Activated naive CD8-positive, alpha-beta T cell (primary cell): ENCODE data around the gene VIL1.

Source experiments
- H3K27ac Mint-ChIP-seq: one replicate; pipeline ENCODE4 v1.8.0; 2021; ENCODE audit warnings: mixed read lengths
- H3K27me3 Mint-ChIP-seq: one replicate; pipeline ENCODE4 v1.8.0; 2021; ENCODE audit warnings: mixed read lengths
- H3K36me3 Mint-ChIP-seq: one replicate; pipeline ENCODE4 v1.8.0; 2021; ENCODE audit warnings: mixed read lengths
- H3K4me1 Mint-ChIP-seq: one replicate; pipeline ENCODE4 v1.8.0; 2021; ENCODE audit warnings: low read depth, mixed read lengths
- H3K4me3 Mint-ChIP-seq: one replicate; pipeline ENCODE4 v1.8.0; 2021; ENCODE audit warnings: mild to moderate bottlenecking, mixed read lengths
- H3K9me3 Mint-ChIP-seq: one replicate; pipeline ENCODE4 v1.8.0; 2021; ENCODE audit warnings: low read depth, mixed read lengths

VIL1 gene

GRCh38 chr2:218418717-218419458 lies at the start of gene VIL1:
TSS of gene VIL1 (plus strand) at chr2:218419123. CDS start at chr2:218423779, 4,656 bp downstream.
- no peaks in the 10 kb centered on the region for H3K27me3 Mint-ChIP-seq
- no peaks in the 10 kb centered on the region for H3K4me1 Mint-ChIP-seq
- H3K36me3 Mint-ChIP-seq = no peaks in the 10 kb centered on the region
- no peak within 1 kb of the TSS for H3K4me3 Mint-ChIP-seq
- no peaks in the 10 kb centered on the region for H3K9me3 Mint-ChIP-seq
- no peak within 1 kb of the TSS for H3K27ac Mint-ChIP-seq

DNA sequence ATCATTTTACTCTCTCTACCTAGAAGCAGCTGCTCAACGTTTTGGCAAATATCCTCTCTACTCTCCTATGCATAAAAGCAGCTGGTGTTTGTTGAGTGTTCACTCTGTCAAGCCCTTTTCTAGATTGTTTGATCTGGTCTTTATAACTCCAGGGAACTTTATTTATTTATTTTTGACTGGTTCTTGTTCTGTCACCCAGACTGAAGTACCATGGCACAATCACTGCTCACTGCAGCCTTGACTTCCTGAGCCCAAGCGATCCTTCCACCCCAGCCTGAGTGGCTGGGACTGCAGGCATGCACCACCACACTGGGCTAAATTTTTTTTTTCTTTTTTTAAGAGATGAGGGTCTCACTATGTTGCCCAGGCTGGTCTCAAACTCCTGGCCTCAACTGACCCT lies 49.6 kb upstream of the VIL1 start:
- no peaks in the 10 kb centered on the region for H3K36me3 Mint-ChIP-seq
- no peaks in the 10 kb centered on the region for H3K27me3 Mint-ChIP-seq
- H3K9me3 Mint-ChIP-seq = no peaks in the 10 kb centered on the region
- H3K27ac Mint-ChIP-seq = no peak overlapping the region
- peaks cover 25% of the 10 kb centered on the region for H3K4me1 Mint-ChIP-seq
- peak overlapping the region; percentile 51 for H3K4me3 Mint-ChIP-seq

DNA sequence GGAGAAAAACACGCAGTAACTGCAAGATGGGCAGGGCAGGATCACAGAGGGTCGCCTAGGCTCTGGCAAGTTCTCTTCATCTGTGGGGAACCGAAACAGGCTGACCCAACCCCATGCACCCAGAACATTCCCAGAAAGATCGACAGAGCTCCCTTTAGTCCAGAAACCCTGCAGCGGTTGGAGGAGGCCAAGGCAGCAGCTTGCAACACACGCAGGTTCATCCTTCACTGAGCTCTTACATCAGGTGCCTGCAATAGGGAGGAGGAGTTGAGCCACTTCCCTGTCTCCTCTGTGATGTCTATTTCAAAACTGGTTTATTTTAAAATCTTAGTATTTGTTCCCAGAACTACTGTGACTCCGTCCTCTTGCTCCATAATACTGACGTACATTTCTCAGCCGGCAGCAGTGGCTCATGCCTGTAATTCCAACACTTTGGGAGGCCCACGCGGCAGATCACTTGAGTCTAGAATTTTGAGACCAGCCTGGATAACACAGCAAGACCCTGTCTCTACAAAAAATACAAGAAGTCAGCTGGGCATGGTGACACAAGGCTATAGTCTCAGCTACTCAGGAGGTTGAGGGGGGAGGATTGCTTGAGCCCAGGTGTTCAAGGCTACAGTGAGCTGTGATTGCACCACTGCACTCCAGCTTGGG lies 48.4 kb upstream of the VIL1 start:
- Mint-ChIP-seq H3K4me1 (peaks cover 26% of the 10 kb centered on the region), H3K27ac (no peak overlapping the region), H3K4me3 (no peak overlapping the region), H3K36me3 (no peaks in the 10 kb centered on the region), H3K9me3 (no peaks in the 10 kb centered on the region), H3K27me3 (no peaks in the 10 kb centered on the region)

GRCh38 chr2:218371983-218372350 lies 47.0 kb upstream of the VIL1 start:
- Mint-ChIP-seq H3K36me3 (no peaks in the 10 kb centered on the region), H3K4me1 (peaks cover 23% of the 10 kb centered on the region), H3K4me3 (no peak overlapping the region), H3K27ac (no peak overlapping the region), H3K27me3 (no peaks in the 10 kb centered on the region), H3K9me3 (no peaks in the 10 kb centered on the region)

DNA sequence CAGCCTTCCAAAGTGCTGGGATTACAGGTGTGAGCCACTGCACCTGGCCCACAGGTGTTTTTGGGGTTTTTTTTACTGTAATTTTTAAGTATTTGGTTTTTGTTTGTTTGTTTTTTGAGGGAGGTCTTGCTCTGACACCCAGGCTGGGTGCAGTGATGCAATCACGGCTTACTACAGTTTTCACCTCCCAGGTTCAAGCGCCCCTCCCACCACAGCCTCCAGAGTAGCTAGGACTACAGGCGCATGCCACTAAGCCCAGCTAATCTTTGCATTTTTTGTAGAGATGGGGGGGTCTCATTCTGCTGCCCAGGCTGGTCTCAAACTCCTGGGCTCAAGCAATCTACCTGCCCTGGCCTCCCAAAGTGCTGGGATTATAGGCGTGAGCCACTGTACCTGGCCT lies 44.1 kb upstream of the VIL1 start:
- no peaks in the 10 kb centered on the region for H3K27me3 Mint-ChIP-seq
- no peak overlapping the region for H3K4me3 Mint-ChIP-seq

GRCh38 chr2:218375212-218375611 lies 43.7 kb upstream of the VIL1 start:
- Mint-ChIP-seq H3K9me3 (no peaks in the 10 kb centered on the region), H3K4me3 (no peak overlapping the region), H3K36me3 (no peaks in the 10 kb centered on the region), H3K27me3 (no peaks in the 10 kb centered on the region), H3K27ac (no peak overlapping the region), H3K4me1 (peaks cover 8% of the 10 kb centered on the region)

More for the DNA sequence above, 44.1 kb upstream of the VIL1 start:
- Mint-ChIP-seq H3K27ac (no peak overlapping the region), H3K4me1 (peaks cover 12% of the 10 kb centered on the region), H3K9me3 (no peaks in the 10 kb centered on the region), H3K36me3 (no peaks in the 10 kb centered on the region)

GRCh38 chr2:218378053-218378452 lies 40.9 kb upstream of the VIL1 start:
- no peak overlapping the region for H3K4me3 Mint-ChIP-seq
- H3K27me3 Mint-ChIP-seq = no peaks in the 10 kb centered on the region
- no peaks in the 10 kb centered on the region for H3K9me3 Mint-ChIP-seq
- no peaks in the 10 kb centered on the region for H3K36me3 Mint-ChIP-seq
- H3K4me1 Mint-ChIP-seq = peaks cover 6% of the 10 kb centered on the region
- H3K27ac Mint-ChIP-seq = no peak overlapping the region

GRCh38 chr2:218381916-218382366 lies 37.0 kb upstream of the VIL1 start, which contains the start of gene SLC11A1:
TSS of gene SLC11A1 (plus strand) at chr2:218382273. CDS start at chr2:218382369, 96 bp downstream.
- Mint-ChIP-seq H3K36me3 (no peaks in the 10 kb centered on the region), H3K27ac (no peak within 1 kb of the TSS), H3K4me1 (peaks cover 5% of the 10 kb centered on the region), H3K4me3 (no peak within 1 kb of the TSS), H3K27me3 (no peaks in the 10 kb centered on the region), H3K9me3 (no peaks in the 10 kb centered on the region)

GRCh38 chr2:218382785-218383184 lies 36.1 kb upstream of the VIL1 start:
- no peaks in the 10 kb centered on the region for H3K36me3 Mint-ChIP-seq
- no peaks in the 10 kb centered on the region for H3K9me3 Mint-ChIP-seq
- no peak overlapping the region for H3K27ac Mint-ChIP-seq
- H3K4me1 Mint-ChIP-seq = peaks cover 7% of the 10 kb centered on the region
- H3K27me3 Mint-ChIP-seq = no peaks in the 10 kb centered on the region
- H3K4me3 Mint-ChIP-seq = no peak overlapping the region

GRCh38 chr2:218383892-218384519 lies 34.9 kb upstream of the VIL1 start:
- Mint-ChIP-seq H3K9me3 (no peaks in the 10 kb centered on the region), H3K36me3 (no peaks in the 10 kb centered on the region), H3K4me1 (peaks cover 5% of the 10 kb centered on the region), H3K27ac (no peak overlapping the region), H3K4me3 (no peak overlapping the region), H3K27me3 (no peaks in the 10 kb centered on the region)

- Mint-ChIP-seq H3K4me1 (peaks cover 5% of the 10 kb centered on the region), H3K4me3 (no peak overlapping the region), H3K27ac (no peak overlapping the region), H3K9me3 (no peaks in the 10 kb centered on the region), H3K36me3 (no peaks in the 10 kb centered on the region), H3K27me3 (no peaks in the 10 kb centered on the region)
Observed at GRCh38 chr2:218384975-218385374, 33.9 kb upstream of the VIL1 start.

GRCh38 chr2:218386505-218387368 lies 32.2 kb upstream of the VIL1 start:
- H3K4me3 Mint-ChIP-seq = no peak overlapping the region
- H3K36me3 Mint-ChIP-seq = no peaks in the 10 kb centered on the region
- peaks cover 5% of the 10 kb centered on the region for H3K4me1 Mint-ChIP-seq
- no peak overlapping the region for H3K27ac Mint-ChIP-seq
- no peaks in the 10 kb centered on the region for H3K9me3 Mint-ChIP-seq
- H3K27me3 Mint-ChIP-seq = no peaks in the 10 kb centered on the region

GRCh38 chr2:218387369-218388194 lies 31.3 kb upstream of the VIL1 start:
- Mint-ChIP-seq H3K9me3 (no peaks in the 10 kb centered on the region), H3K4me3 (peak overlapping the region; percentile 47), H3K27me3 (no peaks in the 10 kb centered on the region), H3K4me1 (peaks cover 5% of the 10 kb centered on the region), H3K27ac (no peak overlapping the region), H3K36me3 (no peaks in the 10 kb centered on the region)
